GM18519 (cell line): ENCODE results near the gene UPK1B.

ENCODE experiments used
- ATAC-seq: cut with Tn5 transposase; IDR thresholded peaks from one replicate; pipeline ENCODE4 v1.9.1; 2021; ENCODE audit warnings: mild to moderate bottlenecking, moderate library complexity; ENCODE audit not compliant: unreplicated experiment, low FRiP score

The UPK1B gene

DNA sequence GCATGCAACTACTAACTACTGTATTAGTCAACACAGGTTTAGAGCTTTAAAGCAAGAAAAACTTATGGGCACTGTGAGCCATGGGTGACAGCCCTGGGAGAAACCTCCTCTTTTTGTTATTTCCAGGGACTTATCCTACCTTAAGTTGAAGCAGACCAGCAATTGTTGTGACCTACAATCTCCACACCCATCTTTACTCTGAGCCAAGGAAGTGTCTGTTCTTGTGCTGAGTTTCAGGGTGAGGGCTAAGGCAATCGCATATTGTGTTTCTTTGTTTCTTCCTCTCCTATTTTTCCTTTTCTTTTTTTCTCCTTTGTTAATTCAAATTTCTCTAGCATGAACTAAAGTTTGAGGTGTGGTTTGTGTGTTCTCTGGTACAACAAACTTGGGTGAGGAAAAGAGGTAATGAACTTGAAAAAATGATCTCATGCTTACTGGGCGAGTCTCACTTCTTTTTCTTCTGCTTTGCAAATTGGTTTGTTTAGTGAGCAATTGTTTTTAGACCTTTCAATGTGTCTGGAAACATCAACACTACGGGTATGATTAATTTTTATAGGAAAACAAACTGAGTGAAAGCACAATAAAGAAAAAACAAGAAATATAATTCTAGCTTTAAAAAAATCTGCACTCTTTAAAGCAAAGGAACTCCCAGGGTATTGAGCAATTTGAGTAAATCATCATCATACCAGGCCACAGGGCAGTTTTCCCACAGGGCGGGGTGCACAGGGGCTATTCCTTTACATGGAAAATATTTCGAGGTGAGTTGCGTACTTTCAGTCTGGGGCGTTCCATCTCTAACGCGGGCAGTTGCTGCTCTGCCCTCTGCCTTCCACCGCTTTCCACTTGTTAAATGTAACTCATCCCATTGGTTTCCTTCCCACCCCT is 2.7 kb downstream of the UPK1B start:
- ATAC-seq, result no peak

DNA sequence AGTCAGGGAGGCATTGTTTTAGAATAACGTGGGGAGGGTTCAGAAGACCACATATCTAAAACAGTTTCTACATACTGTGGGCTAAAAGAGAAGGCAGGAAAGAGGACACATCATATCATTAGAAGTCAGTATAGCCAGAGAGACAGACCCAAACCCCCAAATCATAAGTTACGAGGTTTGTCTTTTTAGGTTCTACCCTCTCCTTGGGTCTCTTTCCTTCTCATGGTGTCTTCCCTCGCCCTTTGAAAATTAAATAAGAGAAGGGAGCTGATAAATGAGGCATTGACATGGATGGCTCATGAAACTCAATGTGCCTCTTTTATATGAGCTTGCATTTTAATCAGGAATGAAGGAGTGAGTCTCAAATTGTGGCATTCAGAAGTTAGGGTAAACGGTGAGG is 3.4 kb downstream of the UPK1B start:
- ATAC-seq, result no peak

DNA sequence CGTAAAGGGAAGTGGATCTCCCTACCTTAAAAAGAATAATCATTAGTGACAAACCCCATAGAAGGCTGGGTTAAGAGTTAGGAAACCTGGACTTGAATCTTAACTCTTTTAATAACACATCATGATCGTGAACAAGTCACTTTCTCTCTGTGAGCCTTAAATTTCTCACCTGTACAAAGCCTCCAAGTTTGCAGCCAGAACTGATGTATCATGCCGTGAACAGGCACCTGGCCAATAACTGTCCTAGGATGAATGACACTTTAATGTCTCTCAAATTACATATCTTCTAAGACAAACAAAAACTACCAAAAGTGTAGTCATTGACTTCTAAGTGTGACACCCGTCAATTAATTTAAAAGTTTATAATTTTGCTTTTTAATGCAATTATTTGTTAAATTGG is 3.9 kb downstream of the UPK1B start:
- no peak for ATAC-seq

DNA sequence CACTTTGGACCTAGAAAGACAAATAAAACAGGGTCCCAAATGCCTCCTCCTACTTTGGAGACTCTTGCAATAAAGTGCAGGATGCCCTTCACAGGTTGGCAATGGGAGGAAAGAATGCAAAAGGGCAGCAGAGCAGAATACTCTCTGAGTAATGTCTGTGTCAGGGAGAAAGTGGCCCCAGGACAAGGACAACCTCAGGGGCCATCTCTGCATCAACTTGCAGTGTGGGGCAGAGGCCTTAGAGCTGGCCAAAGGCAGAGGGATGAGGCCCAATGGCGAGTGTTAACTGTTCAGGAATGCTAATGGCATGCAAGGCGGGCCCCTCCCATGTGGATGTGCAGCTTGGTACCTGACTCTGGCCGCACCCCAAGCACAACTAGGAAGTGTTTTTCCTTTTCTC is 8.4 kb downstream of the UPK1B start:
- ATAC-seq, result no peak

DNA sequence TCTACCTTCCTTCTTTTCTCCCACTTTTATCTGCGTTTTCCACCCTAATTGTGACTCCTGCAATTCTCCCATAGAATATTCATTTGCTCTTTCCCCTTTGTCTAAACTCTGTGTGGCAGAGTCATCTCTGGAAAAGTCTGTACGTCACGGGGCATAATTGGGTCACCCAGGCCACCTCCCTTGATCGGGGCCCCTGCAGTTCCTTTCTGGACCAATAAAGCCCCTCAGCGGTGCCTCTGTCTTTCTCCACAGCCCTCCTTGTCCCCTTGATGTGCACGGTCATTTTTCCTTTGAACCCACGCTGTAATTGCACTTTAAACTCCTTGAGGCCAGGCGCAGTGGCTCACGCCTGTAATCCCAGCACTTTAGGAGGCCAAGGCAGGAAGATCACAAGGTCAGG is 10.7 kb downstream of the UPK1B start:
- no peak for ATAC-seq

DNA sequence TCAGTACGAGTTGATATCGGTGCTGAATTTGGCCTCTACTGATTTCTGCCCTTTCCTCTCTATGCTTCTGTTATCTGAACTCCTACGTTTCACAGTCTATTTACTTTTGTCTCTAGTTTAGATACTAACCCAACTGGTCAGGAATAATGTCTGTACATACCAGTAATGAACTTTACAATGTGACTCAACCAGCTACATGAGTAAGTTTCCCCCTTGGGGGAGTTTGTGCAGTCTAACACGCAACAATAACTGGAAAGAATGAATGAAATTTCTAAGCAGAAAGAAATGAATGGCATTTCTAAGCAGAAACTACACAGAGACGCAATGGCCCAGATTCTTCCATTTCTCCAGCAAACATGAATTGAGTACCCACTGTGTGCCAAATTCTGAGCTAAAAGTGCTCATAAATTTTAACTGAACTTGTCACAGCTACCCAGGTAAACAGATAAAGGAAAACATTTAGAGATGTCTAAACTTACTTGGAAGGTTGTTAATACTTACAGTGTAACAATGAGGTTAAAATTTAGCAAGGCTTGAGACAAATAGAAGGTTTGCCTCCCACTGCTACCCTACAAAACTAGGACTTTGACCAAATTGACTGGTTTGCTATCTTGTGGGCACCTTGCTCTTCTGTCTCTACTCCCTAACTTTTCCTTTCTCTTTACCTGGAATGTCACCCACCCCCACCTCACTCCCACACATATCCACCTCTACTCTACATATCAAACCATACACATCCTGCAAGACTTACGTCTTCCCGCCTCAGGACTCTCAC is 11.6 kb downstream of the UPK1B start:
- no peak for ATAC-seq

DNA sequence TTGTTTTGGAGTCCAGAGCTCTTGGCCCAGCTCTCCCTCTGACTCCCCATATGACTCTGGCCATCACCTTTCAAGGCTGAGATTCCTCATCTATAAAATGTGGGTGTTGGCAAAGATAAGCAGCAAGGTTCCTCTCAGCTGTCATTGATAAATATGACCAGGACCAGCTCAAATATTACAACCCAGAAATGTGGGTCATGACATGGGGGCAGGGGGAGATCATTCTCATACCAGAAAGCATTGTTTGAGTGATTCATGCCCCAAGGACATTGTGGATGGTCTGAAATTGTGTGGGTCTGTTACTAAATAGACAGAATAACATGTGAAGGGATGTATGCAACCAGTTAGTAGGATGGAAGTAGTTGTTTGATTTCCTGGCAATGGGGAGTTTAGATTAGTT is 13.9 kb downstream of the UPK1B start:
- no peak for ATAC-seq

DNA sequence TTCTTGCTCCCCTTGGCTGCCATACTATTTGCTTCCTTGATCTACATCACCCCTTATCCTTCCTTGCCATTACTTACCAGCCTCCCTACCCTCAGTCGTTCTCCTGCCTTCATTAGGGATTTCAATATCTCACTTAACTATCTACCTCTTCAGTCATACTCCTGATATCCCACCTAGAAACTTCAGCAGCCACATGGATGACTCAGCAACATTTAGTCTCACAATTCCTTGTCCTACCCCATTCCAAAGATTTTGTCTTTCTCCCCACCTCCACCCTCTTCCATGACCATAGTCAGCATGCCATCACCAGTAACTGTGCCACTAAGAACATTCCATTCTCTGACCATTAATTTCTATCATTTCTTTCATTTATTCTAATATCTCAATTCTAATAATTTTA is 18.4 kb downstream of the UPK1B start:
- no peak for ATAC-seq

DNA sequence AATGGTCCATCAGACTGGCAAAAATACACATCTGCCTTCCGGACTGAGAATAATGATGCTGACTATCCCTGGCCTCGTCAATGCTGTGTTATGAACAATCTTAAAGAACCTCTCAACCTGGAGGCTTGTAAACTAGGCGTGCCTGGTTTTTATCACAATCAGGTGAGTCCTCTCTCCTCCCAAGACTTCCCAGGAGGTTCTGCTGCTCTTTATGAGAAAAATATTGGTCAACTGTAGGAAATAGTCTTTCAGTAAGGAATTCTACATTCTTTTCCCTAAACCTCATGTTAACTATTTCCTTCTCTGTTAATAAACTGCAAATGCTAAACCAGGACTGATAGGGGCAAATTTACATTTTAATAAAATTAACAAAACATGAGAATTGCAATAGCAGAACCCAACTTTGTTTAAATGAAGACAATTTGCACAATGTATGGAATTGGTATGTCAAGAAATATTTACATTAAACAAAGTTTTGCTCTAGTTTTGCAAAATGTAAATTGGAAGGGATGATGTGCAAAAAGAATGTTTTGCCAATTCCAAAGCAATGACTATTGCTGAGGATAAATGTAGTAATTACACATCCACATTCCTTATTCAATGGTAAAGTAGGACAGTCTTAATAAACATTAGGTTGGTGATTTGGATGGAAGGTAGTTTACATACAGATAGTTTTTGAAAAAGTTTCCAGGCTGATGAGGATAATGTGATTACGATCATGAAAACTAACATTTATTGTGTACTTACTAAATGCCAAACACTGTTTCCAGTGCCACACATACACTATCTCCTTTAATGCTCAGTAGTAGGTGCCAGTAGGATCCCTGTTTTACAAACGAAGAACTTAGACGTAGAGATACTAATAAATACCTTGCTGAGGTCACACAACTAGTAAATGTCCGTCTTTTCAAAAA is 21.1 kb downstream of the UPK1B start:
- ATAC-seq, result no peak

DNA sequence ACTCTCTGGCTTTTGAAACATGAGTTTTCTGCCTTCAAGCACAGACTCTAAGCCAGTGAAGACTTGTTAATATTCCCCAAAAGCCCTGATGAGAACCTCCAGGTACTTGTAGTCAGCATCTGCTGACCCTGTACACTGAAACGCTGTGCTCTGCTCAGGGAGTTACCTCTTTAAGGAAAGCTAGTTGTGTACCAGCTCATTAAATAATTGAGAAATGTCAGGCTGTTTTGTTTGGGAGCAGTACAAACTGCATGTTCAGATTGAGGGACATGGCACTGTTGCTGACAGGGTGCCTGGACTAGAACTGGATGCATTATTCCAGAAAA is 21.7 kb downstream of the UPK1B start:
- no peak for ATAC-seq

DNA sequence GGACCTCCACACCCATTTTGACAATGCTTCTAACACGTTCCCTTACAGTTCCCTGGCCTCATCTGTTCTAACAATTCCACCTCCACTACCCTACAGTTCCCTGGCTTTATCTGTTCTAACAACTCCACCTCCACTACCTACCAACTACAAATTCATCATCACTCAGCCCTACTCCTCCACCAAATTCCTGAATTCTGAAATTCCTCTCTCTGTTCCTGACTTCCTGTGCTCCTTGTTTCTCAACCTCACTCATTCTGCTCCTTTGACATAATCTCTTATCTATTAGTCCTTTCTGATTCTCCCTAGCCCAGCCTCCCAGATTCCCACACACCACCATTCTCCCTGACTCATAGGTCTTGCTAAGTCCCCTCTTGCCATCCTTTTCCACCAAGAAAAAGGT is 22.5 kb downstream of the UPK1B start:
- no peak for ATAC-seq

DNA sequence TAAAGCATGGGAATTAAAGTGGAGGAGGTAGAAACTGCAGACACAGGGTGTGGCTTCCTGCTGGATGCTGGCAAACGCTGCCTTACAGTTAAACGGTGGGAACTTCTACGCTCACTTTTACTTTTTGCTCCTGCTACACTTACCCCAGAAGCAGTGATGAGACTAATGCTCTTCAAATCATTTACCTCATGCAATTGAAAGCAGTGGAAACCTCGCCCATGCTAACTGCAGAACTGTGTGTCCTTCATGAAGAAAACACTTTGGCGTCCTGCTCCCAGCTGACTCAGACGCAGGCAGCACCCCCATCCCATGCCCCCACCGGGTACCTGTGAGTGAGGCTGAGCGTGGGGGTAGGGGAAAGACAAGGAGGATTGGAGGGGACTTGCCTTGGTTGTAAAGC is 31.8 kb downstream of the UPK1B start:
- ATAC-seq, result no peak

DNA sequence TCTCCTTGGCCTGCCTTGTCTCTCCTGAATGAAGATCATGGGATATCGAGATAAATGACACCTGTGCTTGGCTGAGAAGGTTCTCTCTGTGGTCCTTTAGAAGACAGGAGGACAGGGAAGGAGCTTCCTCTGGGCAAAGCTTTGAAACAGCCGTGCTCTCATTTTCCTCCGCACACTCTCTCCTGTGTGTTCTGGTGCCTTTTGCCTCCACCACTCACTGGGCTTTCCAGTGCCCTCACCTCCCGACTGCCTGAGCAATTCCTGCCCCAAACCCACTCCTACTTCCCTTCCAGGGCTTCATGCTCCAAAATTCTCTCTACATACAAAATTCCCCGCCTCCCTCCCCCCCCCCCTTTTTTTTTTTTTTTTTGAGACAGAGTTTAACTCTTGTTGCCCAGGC is 32.3 kb downstream of the UPK1B start:
- no peak for ATAC-seq

DNA sequence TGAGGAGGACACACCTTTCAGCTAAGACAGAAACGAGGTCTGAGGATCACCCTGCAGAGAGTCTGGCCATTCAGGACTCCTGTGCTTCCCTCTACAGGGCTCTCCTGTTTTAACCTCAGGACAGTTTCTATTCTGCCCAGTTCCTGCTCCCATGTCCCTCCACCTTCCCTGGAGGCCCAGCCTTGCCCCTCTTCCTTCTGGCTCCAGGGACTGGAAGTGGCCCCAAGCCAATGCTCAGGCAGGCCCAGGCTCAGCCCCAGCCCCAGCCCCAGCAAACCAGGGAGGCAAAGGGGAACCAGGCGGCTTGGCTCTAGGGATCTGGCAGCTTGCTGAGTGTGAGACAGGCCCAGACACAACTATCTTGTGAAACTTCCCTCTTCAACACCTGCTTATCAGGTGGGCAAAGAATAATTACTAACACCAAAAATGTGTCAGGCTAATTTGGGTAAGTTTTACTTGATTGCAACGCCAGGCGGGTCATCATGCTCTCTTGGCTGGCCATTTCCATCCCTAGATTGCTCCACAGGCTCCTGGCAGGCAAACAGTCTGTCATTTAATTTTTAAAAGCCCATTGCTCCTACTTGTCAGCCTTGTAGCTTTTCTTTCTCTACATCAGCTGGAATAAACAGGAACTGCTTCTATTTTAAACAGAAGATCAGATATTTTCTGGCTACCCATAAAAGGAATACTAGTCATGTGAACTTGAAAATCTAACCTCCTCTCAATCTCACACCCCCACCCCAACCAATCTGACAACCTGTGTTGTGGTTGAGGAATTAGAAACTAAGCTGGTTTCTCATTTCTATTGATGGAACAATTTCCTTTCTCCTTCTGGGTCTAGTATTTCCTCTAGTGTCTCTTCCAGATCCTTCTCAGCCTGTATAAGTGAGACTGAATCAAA is 33.5 kb downstream of the UPK1B start:
- no peak for ATAC-seq

DNA sequence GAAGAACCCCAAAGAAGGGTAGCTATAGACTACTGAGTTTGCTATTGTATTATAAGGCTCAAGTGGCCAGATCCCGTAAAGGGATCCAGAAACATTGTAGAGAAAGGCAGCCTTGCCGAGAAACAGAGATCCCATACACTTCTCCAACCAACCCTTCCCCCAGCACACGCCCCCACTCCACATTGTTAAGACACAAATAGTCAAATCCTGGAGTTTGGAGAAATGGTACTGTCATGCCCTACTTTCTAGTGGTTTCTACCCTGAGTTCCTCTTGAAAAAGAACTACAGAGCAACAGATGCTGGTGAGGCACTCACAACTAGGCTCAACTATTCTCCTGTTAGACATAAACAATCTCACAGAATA is 34.1 kb downstream of the UPK1B start:
- ATAC-seq, result no peak

DNA sequence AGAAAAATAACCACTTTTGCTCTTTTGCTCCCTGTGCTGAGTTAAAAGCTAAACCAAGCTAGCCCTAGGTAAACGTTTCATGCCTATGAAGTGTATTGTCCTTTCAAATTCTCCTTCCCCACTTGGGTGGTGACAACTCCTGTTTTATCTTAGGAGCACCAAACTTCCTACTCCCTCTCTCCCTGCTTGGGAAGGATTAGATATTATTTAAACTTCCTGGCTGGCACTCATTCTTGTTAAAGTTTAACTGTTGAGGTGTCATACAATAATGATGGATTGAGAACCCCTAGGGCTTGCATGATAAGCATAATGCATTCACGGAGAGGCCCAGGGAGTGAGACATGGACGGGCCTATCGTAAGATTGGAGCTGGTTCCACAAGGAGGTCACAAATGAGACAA is 37.8 kb downstream of the UPK1B start:
- no peak for ATAC-seq

DNA sequence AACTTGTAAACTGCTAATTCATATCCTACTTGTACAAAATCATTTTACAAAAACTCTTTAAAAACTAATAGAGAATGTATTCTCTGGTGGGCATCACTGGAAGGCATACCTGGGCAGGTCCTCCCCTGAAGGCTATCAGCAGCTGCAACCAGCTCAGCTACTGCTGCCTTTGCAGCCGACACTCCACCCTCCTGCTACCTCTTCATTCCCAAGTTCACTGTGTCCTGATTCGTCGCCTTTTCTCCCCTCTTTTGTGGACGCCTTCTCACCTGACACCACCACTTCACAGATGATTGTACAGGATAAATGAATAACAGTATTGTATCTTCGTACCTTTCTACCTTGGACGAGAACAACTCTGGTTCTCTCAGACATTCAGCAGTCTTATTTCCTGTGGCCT is 38.4 kb downstream of the UPK1B start:
- no peak for ATAC-seq

DNA sequence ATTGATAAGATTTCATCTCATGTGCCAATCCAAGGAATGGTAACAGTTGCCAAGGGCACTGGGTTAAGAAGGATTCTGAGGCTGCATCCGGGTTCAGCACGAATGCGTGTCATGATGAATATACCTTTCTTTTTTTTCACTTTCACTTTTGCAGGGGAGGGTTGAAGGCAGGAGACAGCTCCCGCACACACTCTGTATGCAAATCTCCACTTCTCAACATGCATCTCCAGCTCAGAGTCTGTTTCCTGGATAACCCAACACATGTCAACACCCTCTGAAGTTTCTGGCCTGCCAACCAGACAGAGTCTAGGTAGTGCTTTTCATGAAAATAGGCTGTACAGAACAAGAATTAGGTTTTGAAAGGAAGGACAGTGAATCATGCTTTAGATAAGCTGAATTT is 45.7 kb downstream of the UPK1B start:
- peak; percentile 100 for ATAC-seq

DNA sequence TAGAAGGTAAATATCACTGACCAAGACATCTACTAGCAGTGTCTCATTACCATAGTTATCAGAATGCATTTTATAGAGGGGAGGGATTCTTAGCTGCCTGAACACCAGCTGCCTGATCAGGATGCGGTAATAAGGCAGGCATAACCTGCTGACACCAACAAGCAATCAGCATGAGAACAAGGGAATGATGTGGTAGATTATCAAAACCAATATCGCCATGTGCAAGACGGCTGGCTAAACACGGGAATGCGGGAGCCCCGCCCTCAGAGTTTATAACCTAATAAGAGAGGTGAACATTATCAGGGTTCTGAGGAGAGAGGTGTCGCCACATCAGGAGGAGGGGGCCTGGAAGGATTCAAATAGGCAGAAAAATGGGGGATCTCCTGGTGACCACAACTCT is 46.8 kb downstream of the UPK1B start:
- no peak for ATAC-seq

DNA sequence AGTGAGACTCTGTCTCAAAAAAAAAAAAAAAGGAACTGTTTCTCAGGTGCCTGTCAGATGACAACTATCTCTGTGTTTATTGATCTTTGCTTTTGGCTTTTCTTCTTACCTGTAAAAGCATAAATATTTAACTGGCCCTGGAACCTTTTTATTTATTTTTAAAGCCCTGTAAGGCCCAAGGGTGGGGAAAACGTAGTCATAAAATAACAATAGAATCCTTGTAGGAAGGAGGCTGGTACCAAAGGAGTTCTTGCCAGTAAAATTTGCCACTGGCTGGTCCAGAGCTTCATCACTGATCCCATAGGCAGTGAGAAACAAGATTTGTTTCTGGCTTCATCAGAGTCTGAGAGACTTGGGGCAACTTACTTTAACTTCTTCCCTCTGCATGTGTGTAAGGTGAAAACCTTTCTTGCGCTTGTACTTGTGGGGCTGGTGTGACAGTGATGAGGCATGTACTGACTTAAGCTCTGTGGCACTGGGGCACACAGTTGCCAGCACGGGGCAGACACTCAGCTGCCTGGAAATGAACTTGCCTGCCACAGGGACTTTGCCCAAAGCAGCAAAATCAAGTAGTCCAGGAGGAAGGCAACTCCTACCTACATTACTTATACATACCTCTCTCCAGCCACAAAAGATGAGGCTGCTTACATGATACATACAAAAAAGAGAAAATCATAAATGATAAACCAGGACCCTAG is 47.7 kb downstream of the UPK1B start:
- ATAC-seq, result no peak
